ENCODE data around the gene CAB39L.

The CAB39L gene

DNA sequence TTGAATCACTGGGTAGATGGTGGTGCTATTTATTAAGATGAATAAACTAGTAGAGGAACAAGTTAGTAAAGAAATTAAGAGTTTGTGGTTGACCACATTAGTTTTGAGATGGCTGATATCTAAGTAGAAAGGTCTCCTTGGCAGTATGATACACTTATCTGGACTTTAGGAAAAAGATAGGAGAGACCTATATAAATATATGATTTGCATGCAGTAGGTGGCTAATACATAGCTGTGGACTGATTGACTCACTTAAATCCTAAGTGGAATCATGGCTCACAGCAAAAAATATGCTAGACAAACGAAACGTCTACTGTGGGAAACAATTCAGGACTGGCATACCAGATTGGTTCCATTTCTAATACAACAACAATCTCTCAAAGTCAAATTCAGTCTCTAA is 92.0 kb downstream of the CAB39L start:
- TF ChIP-seq, protein P1, sequence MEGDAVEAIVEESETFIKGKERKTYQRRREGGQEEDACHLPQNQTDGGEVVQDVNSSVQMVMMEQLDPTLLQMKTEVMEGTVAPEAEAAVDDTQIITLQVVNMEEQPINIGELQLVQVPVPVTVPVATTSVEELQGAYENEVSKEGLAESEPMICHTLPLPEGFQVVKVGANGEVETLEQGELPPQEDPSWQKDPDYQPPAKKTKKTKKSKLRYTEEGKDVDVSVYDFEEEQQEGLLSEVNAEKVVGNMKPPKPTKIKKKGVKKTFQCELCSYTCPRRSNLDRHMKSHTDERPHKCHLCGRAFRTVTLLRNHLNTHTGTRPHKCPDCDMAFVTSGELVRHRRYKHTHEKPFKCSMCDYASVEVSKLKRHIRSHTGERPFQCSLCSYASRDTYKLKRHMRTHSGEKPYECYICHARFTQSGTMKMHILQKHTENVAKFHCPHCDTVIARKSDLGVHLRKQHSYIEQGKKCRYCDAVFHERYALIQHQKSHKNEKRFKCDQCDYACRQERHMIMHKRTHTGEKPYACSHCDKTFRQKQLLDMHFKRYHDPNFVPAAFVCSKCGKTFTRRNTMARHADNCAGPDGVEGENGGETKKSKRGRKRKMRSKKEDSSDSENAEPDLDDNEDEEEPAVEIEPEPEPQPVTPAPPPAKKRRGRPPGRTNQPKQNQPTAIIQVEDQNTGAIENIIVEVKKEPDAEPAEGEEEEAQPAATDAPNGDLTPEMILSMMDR (conservative IDR thresholded peaks at IDR 0.05; ENCODE audit: control insufficient read depth, insufficient read depth, low read depth, low read length): no peak
- no peak for DNase-seq (ENCODE audit: low read depth)

DNA sequence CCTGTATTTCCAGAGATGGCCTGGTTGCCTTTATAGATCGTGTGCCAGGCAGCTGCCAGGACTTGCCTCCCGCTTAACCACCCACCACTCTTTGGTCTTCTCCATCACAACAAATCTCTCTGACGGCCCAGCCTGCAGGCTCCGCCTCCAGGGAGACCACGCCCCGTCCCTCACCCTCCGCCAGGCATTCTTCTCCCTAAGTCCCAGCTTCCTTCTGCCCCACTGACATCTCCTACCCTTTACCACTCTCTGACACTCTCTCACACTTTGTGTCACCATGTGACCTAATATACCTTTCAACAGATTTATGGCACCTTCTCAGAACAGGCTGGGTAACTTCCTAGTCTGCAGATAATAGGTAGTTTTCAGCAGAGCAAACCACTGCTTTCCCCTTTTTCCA is 95.1 kb downstream of the CAB39L start:
- TF ChIP-seq, protein P1 (conservative IDR thresholded peaks at IDR 0.05; ENCODE audit: control insufficient read depth, insufficient read depth, low read depth, low read length): no peak
- DNase-seq (ENCODE audit: low read depth): no peak
- no peak overlapping the region for H3K4me3 ChIP-seq (ENCODE audit: control insufficient read depth, low read depth, low read length)

More for the DNA sequence above, 92.0 kb downstream of the CAB39L start:
- H3K4me3 ChIP-seq (ENCODE audit: control insufficient read depth, low read depth, low read length): no peak overlapping the region

DNA sequence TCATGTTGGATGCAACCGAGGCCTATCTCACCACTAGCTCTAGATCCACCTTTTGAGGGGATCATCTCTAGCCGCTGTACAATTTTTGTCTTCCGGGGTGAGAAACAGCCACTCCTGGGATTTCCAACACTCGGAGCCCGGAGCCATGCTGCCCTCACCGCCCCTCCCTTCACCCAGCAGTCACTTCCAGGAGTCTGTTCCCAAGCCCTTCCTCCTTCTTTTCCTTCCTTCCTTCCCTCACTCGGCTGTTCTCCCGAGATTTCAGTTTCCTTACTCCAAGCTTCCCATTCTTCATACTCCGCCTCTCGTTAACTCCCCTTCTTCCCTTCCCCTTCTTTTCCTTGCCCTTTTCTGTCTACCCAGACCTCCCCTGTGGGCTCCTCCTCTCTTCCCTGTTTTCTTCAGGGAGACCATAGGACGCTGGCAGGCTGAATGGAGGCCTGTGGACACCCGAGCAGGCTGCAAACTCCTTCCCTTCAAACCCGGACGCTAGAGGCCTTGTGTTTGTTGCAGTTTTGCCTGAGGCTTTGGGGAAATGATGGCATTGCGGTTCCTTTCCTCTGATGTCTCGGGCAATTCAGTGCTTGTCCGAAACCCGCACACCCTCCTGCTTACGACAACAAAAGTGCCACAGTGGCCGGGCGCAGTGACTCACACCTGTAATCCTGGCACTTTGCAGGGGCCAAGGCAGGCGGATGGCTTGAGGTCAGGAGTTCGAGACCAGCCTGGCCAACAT is 96.0 kb downstream of the CAB39L start:
- TF ChIP-seq, protein P1 (conservative IDR thresholded peaks at IDR 0.05; ENCODE audit: control insufficient read depth, insufficient read depth, low read depth, low read length): no peak
- H3K4me3 ChIP-seq (ENCODE audit: control insufficient read depth, low read depth, low read length): no peak overlapping the region
- no peak for DNase-seq (ENCODE audit: low read depth)

DNA sequence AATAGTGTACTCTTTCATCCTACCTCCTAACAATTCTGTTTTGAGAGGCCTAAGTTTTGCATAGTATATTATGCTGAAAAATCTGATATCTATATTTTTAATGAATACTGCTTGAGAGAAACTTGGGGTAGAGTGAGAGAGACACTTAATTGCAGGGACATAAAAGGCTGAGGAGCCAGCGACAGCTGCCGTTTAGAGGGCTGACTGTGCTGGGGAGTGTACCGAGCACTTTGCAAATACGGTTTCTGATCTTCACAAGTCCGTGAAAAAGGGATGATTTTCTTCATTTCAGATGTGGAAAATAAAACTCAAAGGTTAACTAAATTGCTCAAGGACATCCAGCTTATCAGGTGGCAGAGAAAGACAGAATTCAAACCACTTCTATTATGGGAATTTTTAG is 97.4 kb downstream of the CAB39L start:
- TF ChIP-seq, protein P1 (conservative IDR thresholded peaks at IDR 0.05; ENCODE audit: control insufficient read depth, insufficient read depth, low read depth, low read length): no peak
- no peak overlapping the region for H3K4me3 ChIP-seq (ENCODE audit: control insufficient read depth, low read depth, low read length)
- DNase-seq (ENCODE audit: low read depth): no peak

DNA sequence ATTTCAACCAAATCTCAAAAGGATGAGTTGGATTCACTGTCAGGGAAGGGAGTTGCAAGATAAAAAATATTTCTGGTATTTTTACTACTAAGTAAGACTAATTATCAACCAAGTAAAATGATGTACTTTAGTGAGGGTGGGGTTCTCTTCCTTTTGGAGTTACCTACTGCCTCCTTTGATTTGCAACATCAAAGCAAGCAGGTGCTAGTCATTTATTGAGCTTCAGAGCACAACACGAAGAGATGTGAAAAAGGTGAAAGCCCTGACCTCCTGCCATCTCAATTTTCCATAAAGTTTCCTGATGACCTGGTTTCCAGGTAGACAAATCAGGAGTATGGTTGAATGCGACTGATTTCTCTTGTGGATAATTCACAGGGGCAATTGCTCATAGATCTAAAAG is 100.1 kb downstream of the CAB39L start:
- no peak for DNase-seq (ENCODE audit: low read depth)
- H3K4me3 ChIP-seq (ENCODE audit: control insufficient read depth, low read depth, low read length): no peak overlapping the region
- TF ChIP-seq, protein P1 (conservative IDR thresholded peaks at IDR 0.05; ENCODE audit: control insufficient read depth, insufficient read depth, low read depth, low read length): no peak

DNA sequence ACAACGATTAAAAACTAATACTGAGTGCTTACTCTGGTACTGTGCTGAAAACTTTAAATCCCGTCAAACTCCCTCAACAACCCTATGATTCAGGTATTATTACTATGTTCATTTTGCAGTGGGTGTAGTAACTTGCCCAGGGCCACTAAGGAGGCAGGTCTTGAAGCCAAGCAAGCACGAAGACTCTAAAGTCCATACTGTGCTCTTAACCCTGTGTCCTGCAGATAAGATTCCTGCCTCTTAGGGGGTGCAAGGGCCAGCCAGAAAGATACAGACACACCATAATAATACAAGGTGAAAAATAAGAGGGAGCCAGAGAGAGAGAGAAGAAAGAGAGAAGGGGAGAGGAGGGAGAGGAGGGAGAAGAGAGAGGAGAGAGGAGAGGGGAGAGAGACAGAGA is 100.6 kb downstream of the CAB39L start:
- DNase-seq (ENCODE audit: low read depth): no peak
- TF ChIP-seq, protein P1 (conservative IDR thresholded peaks at IDR 0.05; ENCODE audit: control insufficient read depth, insufficient read depth, low read depth, low read length): no peak
- no peak overlapping the region for H3K4me3 ChIP-seq (ENCODE audit: control insufficient read depth, low read depth, low read length)

Data from fibroblast of mammary gland (primary cell).